Measurements from ENCODE around the gene RAB8A.
"Not testable (repeated sequence)": the region's sequence is repeated elsewhere in the genome, so short reads cannot be mapped to it uniquely, and the experiment has no call there.

The RAB8A gene

DNA sequence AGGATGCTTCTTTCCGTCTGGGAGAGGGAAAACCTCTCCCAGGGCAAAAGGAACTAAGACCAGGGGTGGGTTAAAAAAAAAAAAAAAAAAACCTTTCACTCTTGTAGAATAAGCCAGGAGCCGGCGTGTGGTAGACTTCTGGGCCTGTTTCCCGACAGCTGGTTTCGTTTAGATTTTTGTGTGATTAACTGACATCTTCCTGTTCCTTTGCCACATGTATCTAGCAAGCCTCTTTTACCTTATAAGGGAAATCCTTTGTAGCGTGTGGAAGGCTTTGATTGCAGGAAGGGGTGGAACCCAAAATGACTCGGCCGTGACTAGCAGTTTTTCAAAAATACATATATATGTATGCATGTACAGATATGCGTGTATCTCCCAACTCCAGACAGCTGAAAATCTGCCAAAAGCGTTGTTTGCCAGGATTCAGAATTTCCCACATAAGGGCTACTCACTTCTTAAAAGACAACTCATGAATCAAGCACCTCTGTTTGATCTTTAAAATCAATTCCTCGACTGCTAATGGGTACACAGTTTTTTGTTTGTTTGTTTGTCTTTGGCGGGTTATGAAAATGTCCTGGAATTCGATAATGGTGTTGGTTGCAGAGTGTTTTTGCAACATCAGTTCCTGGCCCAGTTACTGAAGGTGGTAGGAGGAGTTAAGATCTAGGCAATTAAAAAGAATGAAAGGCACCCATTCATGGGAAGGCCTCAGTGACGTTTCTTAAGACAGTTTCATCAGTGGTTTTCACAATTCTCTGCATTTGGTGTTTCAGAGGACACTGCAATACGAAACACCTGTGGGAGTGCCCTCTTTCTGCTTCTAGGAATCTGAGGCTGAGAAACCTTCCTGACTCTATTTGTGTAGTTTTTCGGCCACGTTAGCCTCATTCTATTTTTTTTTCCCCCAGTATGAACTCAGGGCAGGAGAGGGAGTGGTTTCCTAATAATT is 32.7 kb upstream of the RAB8A start:
- peak; percentile 56 for DNase-seq (ENCODE audit: low spot score)

- DNase-seq (ENCODE audit: low spot score): no peak
These were observed 27.5 kb upstream of the RAB8A start for GRCh38 chr19:16084067-16084685.

GRCh38 chr19:16085115-16085514 is 26.6 kb upstream of the RAB8A start:
- DNase-seq (ENCODE audit: low spot score): no peak

GRCh38 chr19:16087404-16087803 is 24.3 kb upstream of the RAB8A start:
- DNase-seq (ENCODE audit: low spot score): not testable (repeated sequence)

DNA sequence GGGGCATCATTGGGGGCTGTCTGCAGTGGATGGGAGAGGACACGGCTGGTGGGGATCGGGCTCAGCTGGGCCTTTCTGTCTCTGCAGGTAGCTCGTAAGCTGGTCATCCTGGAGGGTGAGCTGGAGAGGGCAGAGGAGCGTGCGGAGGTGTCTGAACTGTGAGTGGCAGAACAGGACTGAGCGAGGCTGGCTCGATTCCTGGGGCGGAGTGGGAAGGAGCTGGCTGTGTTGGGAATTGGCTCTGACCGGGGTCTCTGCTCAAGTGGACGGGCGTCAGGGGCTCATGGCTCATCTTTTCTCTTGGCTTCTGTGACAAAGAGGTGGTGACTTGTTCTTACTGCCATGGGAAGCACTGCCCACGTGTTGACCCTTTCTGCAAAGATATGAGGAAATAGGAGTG is 23.7 kb upstream of the RAB8A start:
- DNase-seq (ENCODE audit: low spot score): no peak

GRCh38 chr19:16088351-16089009 is 23.2 kb upstream of the RAB8A start:
- no peak for DNase-seq (ENCODE audit: low spot score)

DNA sequence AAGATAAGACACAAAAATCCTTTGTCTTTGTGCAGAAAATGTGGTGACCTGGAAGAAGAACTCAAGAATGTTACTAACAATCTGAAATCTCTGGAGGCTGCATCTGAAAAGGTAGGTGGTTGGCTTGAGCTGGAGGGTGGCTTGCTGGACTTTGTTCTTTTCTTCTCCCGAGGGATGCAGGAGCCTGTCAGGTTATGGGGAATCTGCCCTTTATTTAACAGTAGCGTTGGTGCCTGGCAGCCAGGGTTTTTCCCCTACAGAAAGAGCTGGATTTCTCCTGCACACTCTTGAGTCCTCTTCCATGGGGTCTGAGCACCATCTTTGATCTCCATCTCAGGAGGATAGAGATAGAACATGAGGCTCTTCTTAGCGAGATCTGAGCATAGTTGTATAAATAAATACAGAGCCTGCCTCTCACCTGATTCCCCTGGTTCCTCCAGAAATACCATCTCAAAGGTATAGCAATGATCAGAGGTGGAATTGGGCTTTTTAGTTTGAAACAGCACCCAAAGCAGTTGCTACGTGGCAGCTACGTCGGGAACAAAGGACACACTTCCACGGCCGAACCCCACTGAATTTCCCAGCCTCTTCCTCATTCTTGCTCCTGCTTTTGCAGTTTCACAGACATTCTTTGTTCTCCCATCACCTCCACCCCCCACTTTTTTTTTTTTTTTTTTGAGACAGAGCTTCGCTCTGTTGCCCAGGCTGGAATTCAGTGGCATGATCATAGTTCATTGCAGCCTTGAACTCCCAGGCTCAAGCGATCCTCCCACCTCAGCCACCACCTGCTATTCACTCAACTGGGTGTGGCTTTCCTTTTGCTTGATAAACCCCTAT is 22.5 kb upstream of the RAB8A start:
- DNase-seq (ENCODE audit: low spot score): no peak

DNA sequence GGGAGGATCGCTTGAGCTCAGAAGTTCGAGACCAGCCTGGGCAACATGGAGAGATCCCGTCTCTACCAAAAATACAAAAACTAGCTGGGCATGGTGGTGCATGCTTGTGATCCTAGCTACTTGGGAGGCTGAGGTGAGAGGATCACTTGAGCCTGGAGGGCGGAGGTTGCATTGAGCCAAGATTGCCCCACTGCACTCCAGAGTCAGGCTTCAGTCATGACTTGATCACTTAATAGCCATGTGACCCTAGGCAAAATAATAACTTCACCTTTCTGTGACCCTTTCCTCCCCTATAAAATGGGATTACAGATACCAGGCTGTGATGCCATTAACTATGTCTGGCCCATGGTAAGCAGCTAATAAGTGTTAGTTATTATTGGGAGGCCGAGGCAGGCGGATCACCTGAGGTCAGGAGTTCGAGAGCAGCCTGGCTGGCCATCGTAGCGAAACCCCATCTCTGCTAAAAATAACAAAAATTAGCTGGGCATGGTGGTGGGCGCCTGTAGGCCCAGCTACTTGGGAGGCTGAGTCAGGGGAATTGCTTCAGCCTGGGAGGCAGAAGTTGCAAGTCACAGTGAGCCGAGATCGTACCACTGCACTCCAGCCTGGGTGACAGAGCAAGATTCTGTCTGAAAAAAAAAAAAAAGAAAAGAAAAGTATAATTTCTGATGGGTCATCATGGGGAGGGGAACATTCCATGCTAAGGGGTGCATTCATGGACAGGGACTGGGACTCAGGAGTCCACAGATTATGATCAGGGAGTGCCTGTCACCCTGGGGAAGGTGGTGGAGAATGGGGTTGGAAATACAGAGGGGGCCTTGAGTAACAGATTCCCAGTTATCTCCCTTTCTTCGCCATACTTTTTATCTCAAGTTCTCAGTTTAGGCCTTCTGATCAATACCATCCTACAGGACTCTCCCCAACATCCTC is 19.9 kb upstream of the RAB8A start:
- DNase-seq (ENCODE audit: low spot score): no peak

GRCh38 chr19:16094360-16095070 is 17.2 kb upstream of the RAB8A start:
- DNase-seq (ENCODE audit: low spot score): no peak

DNA sequence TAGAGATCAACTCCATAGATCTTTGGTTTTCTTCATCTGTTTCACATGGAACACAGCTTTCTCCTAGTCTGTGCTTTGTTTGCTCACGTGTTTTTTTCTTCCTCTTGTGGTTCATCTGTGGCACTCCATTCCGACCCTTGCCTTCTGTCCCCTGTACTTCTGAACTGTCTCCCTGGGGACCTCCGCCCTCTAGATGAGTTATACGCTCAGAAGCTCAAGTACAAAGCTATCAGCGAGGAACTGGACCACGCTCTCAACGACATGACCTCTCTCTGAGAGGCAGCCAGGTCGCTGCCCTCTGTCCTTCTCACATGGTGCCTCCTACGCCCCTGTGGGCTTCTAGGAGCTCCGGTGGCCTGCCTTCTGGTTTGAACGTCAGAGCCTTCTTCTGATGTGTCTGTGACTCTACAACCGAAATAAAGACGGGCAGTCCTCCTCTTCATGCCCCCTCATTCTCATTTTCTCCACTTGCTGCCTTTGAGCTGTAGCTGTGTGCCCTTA is 16.6 kb upstream of the RAB8A start:
- DNase-seq (ENCODE audit: low spot score): no peak

- no peak for DNase-seq (ENCODE audit: low spot score)
These were observed 15.3 kb upstream of the RAB8A start for GRCh38 chr19:16096280-16096855.

DNA sequence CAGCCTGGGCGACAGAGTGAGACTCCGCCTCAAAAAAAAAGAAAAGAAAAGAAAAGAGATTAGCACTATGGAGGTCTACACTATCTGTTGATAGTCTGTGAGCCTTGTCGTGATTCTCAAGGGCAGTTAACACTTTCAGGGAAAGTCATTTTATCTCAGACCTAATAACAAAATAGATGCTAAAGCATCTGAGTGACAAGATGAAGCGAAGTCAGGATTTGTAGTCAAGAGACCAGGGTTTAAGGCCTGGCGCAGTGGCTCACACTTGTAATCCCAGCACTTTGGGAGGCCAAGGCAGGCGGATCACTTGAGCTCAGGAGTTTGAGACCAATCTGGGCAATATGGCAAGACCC is 13.3 kb upstream of the RAB8A start:
- no peak for DNase-seq (ENCODE audit: low spot score)

DNA sequence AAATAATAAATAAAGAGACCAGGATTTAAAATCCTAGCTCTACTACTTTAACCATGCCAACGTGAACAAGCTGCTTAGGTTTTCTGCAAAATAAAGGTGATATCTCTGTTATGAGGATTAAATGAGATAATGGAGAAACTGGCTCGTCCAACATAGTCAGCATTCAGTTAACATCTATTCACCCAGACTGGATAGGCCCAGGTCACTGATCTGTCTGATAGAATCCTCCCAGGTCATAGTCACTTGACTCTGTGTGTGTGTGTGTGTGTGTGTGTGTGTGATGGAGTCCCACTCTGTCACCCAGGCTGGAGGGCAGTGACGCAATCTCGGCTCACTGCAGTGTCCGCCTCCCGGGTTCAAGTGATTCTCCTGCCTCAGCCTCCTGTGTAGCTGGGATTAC is 12.9 kb upstream of the RAB8A start:
- DNase-seq (ENCODE audit: low spot score): no peak

DNA sequence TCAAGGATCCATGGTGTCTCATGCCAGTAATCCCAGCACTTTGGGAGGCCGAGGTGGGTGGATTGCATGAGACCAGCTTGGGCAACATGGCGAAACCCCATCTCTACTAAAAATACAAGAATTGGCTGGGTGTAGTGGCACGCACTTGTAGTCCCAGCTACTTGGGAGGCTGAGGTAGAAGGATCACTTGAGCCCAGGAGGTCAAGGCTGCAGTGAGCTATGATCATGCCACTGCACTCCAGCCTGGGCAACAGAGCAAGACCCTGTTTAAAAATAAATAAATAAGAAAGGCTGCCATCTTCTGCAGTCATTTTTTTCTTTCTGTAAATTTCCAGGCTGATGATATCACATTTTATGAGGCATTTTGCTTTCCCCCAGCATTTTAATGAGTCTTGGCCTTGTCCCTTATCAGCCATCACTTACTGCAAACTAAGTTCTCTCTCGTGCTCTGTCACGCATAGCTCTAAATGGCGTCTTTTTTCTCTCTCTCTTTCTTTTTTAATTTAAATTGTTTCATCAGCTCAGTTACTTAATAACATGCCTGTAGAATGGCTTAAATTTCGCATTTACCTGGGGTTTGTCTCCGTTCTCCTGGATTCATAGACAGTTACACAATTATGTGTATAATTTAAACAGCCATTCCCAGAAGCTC is 12.2 kb upstream of the RAB8A start:
- DNase-seq (ENCODE audit: low spot score): not testable (repeated sequence)

GRCh38 chr19:16100524-16100923 is 11.2 kb upstream of the RAB8A start:
- no peak for DNase-seq (ENCODE audit: low spot score)

- DNase-seq (ENCODE audit: low spot score): no peak
These were observed 7.0 kb upstream of the RAB8A start for GRCh38 chr19:16104722-16105121.

- DNase-seq (ENCODE audit: low spot score): no peak
These were observed 5.6 kb upstream of the RAB8A start for GRCh38 chr19:16106121-16106520.

DNA sequence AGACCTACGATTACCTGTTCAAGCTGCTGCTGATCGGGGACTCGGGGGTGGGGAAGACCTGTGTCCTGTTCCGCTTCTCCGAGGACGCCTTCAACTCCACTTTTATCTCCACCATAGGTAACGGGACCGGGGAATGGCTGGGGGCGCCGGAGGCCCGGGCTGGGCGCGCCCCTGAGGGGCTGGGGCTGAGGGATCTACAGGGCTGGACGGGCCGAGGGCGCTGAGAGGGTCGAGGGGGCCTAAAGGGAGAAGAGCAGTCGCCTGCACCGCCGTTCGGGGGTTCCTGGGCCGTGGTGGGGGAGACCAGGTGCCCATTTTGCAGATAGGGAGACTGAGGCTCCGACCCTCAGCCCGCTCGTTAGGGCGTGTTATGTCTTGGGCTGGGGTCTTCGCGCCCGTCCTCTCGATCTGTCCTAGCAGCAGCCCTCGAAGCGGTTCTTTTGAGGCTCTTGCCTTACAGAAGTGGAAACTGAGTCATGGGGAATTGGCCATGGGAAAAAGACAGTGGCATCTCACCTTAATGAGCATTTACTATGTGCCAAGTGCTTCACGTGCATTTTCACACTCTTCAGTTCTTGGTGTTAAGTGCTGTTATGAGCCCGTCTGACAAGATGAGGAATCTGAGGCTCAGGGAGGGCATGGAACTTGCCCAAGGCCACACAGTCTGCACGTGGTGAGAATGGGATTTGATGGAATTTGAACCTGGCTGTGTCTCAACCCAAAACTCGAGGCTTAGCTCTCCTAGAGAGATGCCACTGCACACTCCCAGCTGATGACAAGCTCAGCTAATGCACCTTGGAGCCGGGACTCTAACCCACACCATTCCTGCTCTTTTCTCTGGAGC is 442 bp downstream of the RAB8A start:
- DNase-seq (ENCODE audit: low spot score): no peak

All from LoVo (cell line).